HCT116 (cell line): ENCODE data around the gene BACE1-AS. TPM values are rescaled to one million over a fixed set of nuclear protein-coding genes. Genes with fewer than 3 reads are reported as not detected.
A peak's percentile ranks its signal among the peaks of the same experiment; 100 is the strongest.

Experiments
- ATAC-seq: fragments of 200-7000 bp; cut with Tn5 transposase; 2 replicates; pipeline ENCODE4 v1.9.1; 2020; ENCODE audit warnings: mild to moderate bottlenecking, moderate library complexity
- BruUV-seq: library from RNA; stranded (reverse); fragments of 400-500 nt; replicated peaks from 2 replicates; lab custom pipeline; 2021; lab: Mats Ljungman, UMichigan
- CTCF ChIA-PET: fragments of 300-600 bp; sonication (Branson Sonifier 250); formaldehyde crosslinking; loops from one replicate; lab custom pipeline; 2021; ENCODE audit warnings: antibody characterized with exemption; lab: Charles Lee
- POLR2A ChIA-PET: fragments of 300-600, 350-600 bp; sonication (Branson Sonifier 250); formaldehyde crosslinking; loops from one replicate; lab custom pipeline; 2021; ENCODE audit warnings: antibody characterized with exemption; lab: Charles Lee
- RAD21 ChIA-PET, 2 experiments: fragments of 300-600 bp; sonication (Branson Sonifier 250); formaldehyde crosslinking; loops; one replicate each; lab custom pipeline; 2023; ENCODE audit warnings: low total read pairs in 2 of 2; ENCODE audit not compliant: uncharacterized antibody in 2 of 2, unreplicated experiment in 2 of 2, low non-redundant PET in 1 of 2; lab: Charles Lee
- DNase-seq: peaks from one replicate; pipeline ENCODE4 v3.0.0-alpha.2; 2010; ENCODE audit warnings: low read depth, low spot score
- H2AFZ ChIP-seq: fragments of 200-600 bp; shearing (Covaris generic), sonication (generic); 2 replicates; pipeline ENCODE4 v1.6.1; 2017; ENCODE audit warnings: low read depth, mixed run types, mixed read lengths, antibody characterized with exemption, low read length; ENCODE audit not compliant: poor library complexity, severe bottlenecking
- H3K27ac ChIP-seq: 2 replicates; pipeline ENCODE4 v1.5.1; 2012; ENCODE audit warnings: low read depth, low read length
- H3K27me3 ChIP-seq: fragments of 200-600 bp; sonication (generic); 2 replicates; pipeline ENCODE4 v1.6.1; 2016; ENCODE audit warnings: mixed run types, low read length, mixed read lengths; ENCODE audit not compliant: insufficient read depth
- H3K36me3 ChIP-seq, 2 experiments: fragments of 200-500 bp in 1 of 2; fragments of 200-600 bp in 1 of 2; sonication (Bioruptor generic) in 1 of 2; sonication (generic) in 1 of 2; 2 replicates each; pipeline versions ENCODE4 v1.5.1 to v1.6.1; 2014 to 2016; ENCODE audit warnings: low read length in 2 of 2, inconsistent platforms in 1 of 2, mixed read lengths in 1 of 2, mixed run types in 1 of 2; ENCODE audit not compliant: insufficient read depth in 2 of 2, control insufficient read depth in 1 of 2
- H3K4me1 ChIP-seq, 2 experiments: fragments of 200-600 bp in 1 of 2; sonication (generic) in 1 of 2; 2 replicates each; pipeline versions ENCODE4 v1.5.1 to v1.6.1; 2012 to 2017; ENCODE audit warnings: low read length in 2 of 2, inconsistent platforms in 1 of 2, mild to moderate bottlenecking in 1 of 2, mixed read lengths in 1 of 2, mixed run types in 1 of 2, moderate library complexity in 1 of 2; ENCODE audit not compliant: insufficient read depth in 2 of 2, control insufficient read depth in 1 of 2
- H3K4me2 ChIP-seq: fragments of 200-600 bp; sonication (generic); 2 replicates; pipeline ENCODE4 v1.6.1; 2017; ENCODE audit warnings: mixed run types, low read length, mixed read lengths
- H3K4me3 ChIP-seq, 2 experiments: fragments of 200-600 bp in 1 of 2; sonication (generic) in 1 of 2; replicated peaks in 1 of 2; 2 replicates each; pipeline ENCODE4 v1.5.1; 2011 to 2016; ENCODE audit warnings: low read length in 2 of 2, control low read depth in 1 of 2, low read depth in 1 of 2, mild to moderate bottlenecking in 1 of 2, mixed read lengths in 1 of 2, mixed run types in 1 of 2
- H3K79me2 ChIP-seq: fragments of 200-600 bp; sonication (generic); 2 replicates; pipeline ENCODE4 v1.6.1; 2017; ENCODE audit warnings: mild to moderate bottlenecking, mixed run types, low read length, moderate library complexity, mixed read lengths; ENCODE audit not compliant: insufficient read depth
- H3K9ac ChIP-seq: fragments of 200-600 bp; sonication (generic); 2 replicates; pipeline ENCODE4 v1.6.1; 2016; ENCODE audit warnings: low read length, mixed read lengths
- H3K9me2 ChIP-seq: fragments of 200-600 bp; sonication (generic), shearing (Covaris generic); 2 replicates; pipeline ENCODE4 v1.6.1; 2017; ENCODE audit warnings: mixed run types, mild to moderate bottlenecking, moderate library complexity; ENCODE audit not compliant: insufficient read depth
- H3K9me3 ChIP-seq, 2 experiments: fragments of 200-500 bp in 1 of 2; fragments of 200-600 bp in 1 of 2; sonication (Bioruptor generic) in 1 of 2; sonication (generic) in 1 of 2; 2 replicates each; pipeline ENCODE4 v1.6.1; 2014 to 2017; ENCODE audit warnings: low read length in 2 of 2, mixed read lengths in 2 of 2, inconsistent platforms in 1 of 2, low read depth in 1 of 2, mild to moderate bottlenecking in 1 of 2, mixed run types in 1 of 2, moderate library complexity in 1 of 2; ENCODE audit not compliant: control insufficient read depth in 1 of 2, insufficient read depth in 1 of 2
- H4K20me1 ChIP-seq: fragments of 200-600 bp; sonication (generic), shearing (Covaris generic); 2 replicates; pipeline ENCODE4 v1.6.1; 2017; ENCODE audit warnings: mixed run types, mild to moderate bottlenecking, moderate library complexity; ENCODE audit not compliant: insufficient read depth
- ATF3 ChIP-seq: IDR thresholded peaks from 2 replicates; pipeline ENCODE4 v1.6.1; 2012
- CBX3 ChIP-seq: IDR thresholded peaks from 2 replicates; pipeline ENCODE4 v1.6.1; 2012; ENCODE audit warnings: low read depth
- CTCF ChIP-seq, 3 experiments: fragments of 200-600 bp in 1 of 3; sonication (generic) in 1 of 3; IDR thresholded peaks in 2 of 3; conservative IDR thresholded peaks in 1 of 3; 2 replicates each; pipeline ENCODE4 v1.5.1; 2012 to 2017; ENCODE audit warnings: low read depth in 2 of 3, low read length in 2 of 3, antibody characterized with exemption in 1 of 3, borderline replicate concordance in 1 of 3, control low read depth in 1 of 3, mild to moderate bottlenecking in 1 of 3, mixed read lengths in 1 of 3, mixed run types in 1 of 3, moderate library complexity in 1 of 3; ENCODE audit not compliant: insufficient read depth in 1 of 3
- EZH2 ChIP-seq: fragments of 200-600 bp; sonication (generic); IDR thresholded peaks from 2 replicates; pipeline ENCODE4 v1.6.1; 2017; ENCODE audit warnings: antibody characterized with exemption, mixed run types
- MAX ChIP-seq: IDR thresholded peaks from 2 replicates; pipeline ENCODE4 v1.6.1; 2012
- POLR2A ChIP-seq: IDR thresholded peaks from 2 replicates; pipeline ENCODE4 v1.7.0; 2011; ENCODE audit warnings: borderline replicate concordance; ENCODE audit not compliant: insufficient read depth, insufficient read length; ENCODE audit errors: extremely low read depth
- POLR2AphosphoS5 ChIP-seq: IDR thresholded peaks from 2 replicates; pipeline ENCODE4 v1.6.1; 2011; ENCODE audit warnings: mild to moderate bottlenecking, low read depth, low read length, moderate library complexity
- RAD21 ChIP-seq: IDR thresholded peaks from 2 replicates; pipeline ENCODE4 v1.6.1; 2012; ENCODE audit warnings: low read depth, mild to moderate bottlenecking
- REST ChIP-seq: IDR thresholded peaks from 2 replicates; pipeline ENCODE4 v1.6.1; 2012; ENCODE audit warnings: low read depth
- SP1 ChIP-seq: IDR thresholded peaks from 2 replicates; pipeline ENCODE4 v1.6.1; 2012; ENCODE audit warnings: low read depth
- ZBTB33 ChIP-seq: IDR thresholded peaks from 2 replicates; pipeline ENCODE4 v1.6.1; 2011; ENCODE audit warnings: mild to moderate bottlenecking, low read length, moderate library complexity; ENCODE audit not compliant: insufficient replicate concordance; ENCODE audit errors: extremely low read depth
- ZFX ChIP-seq: fragments of 450-650 bp; IDR thresholded peaks from 2 replicates; pipeline ENCODE4 v1.6.1; 2017
- intact Hi-C: fragments of 100-400 bp; cut with micrococcal nuclease; formaldehyde crosslinking; loops from 2 replicates; pipeline ENCODE4 v1.10.0; 2022
- total RNA-seq: library from RNA; stranded (reverse); gene quantifications from one replicate; pipeline ENCODE4 v1.2.1, GENCODE V29; 2021; ENCODE audit not compliant: unreplicated experiment

The BACE1-AS gene
- total RNA-seq, 1 experiment from 2014 or later, result 10.2 TPM

- peak overlapping the region; percentile 65 to 68 for H3K4me3 ChIP-seq
Measured at GRCh38 chr11:117314840-117315239, 23.7 kb downstream of the BACE1-AS start.

More at GRCh38 chr11:117314840-117315239, 23.7 kb downstream of the BACE1-AS start:
- no peaks in the 10 kb centered on the region for H3K9me3 ChIP-seq
- BruUV-seq, result no TSS peak
- no peak for TF ChIP-seq CBX3
- no peak for TF ChIP-seq RAD21
- TF ChIP-seq CTCF (IDR thresholded peaks at IDR 0.05 in 2 of 3, conservative IDR thresholded peaks at IDR 0.05 in 1 of 3; ENCODE audit: borderline replicate concordance in 1 of 3, insufficient read depth in 1 of 3, low read depth in 2 of 3, low read length in 2 of 3), result no peak
- TF ChIP-seq ATF3, result no peak
- TF ChIP-seq ZBTB33, result no peak
- no peak for TF ChIP-seq MAX
- no peak for TF ChIP-seq ZFX
- no peak for TF ChIP-seq POLR2AphosphoS5
- no peak for TF ChIP-seq POLR2A
- TF ChIP-seq REST, result no peak
- TF ChIP-seq SP1, result no peak
- TF ChIP-seq EZH2, result no peak
- H3K4me2 ChIP-seq, result peak overlapping the region; percentile 92
- RAD21 ChIA-PET, result no interaction called here
- no peak for DNase-seq
- H3K9ac ChIP-seq, result no peak overlapping the region
- no peak for ATAC-seq
- POLR2A ChIA-PET, result interaction anchor here (2.0 kb wide), 1 partner anchor 13 kb away, joined by 10 read pairs; the partner anchor contains the start of gene CEP164
- H3K9me2 ChIP-seq, result no peaks in the 10 kb centered on the region
- H4K20me1 ChIP-seq, result no peaks in the 10 kb centered on the region
- intact Hi-C loops, result no loop called here
- H3K27me3 ChIP-seq, result no peaks in the 10 kb centered on the region
- H3K4me1 ChIP-seq, result peaks cover 7 to 16% of the 10 kb centered on the region in 2 experiments; a peak in 3 of 4 replicates
- H3K36me3 ChIP-seq, result no peaks in the 10 kb centered on the region
- H3K79me2 ChIP-seq, result no peaks in the 10 kb centered on the region
- H3K27ac ChIP-seq, result no peak overlapping the region
- H2AFZ ChIP-seq, result no peak overlapping the region
- CTCF ChIA-PET, result no interaction called here
